Skin epidermis (tissue), 12 donors: Measurements from ENCODE around the gene TIMM22.
"Not testable (repeated sequence)": the region's sequence is repeated elsewhere in the genome, so short reads cannot be mapped to it uniquely, and the experiment has no call there.

Experiments
- H3K27ac ChIP-seq, 21 experiments: fragments of 200-600 bp; sonication (generic) in 11 of 21; one replicate each; pipeline ENCODE4 v1.5.0; 2020; ENCODE audit warnings: mild to moderate bottlenecking in 3 of 21, inconsistent platforms in 2 of 21, moderate library complexity in 2 of 21
- H3K4me3 ChIP-seq, 7 experiments: fragments of 200-600 bp; sonication (generic) in 2 of 7; one replicate each; pipeline ENCODE4 v1.5.0; 2020; ENCODE audit warnings: inconsistent platforms in 2 of 7, mild to moderate bottlenecking in 2 of 7, moderate library complexity in 1 of 7

The TIMM22 gene

DNA sequence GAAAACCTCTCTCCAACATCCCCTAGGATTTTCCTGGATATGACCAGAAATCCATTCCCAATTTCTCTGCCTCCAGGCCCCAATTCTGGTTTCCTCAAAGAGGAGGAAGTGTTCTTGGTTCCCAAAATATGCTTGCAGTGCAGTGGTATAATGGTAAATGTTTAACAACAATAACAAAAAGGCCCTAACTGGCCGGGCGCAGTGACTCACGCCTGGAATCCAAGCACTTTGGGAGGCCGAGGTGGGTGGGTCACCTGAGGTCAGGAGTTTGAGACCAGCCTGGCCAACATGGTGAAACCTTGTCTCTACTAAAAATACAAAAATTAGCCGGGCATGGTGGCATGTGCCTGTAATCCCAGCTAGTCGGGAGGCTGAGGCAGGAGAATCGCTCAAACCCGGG is 1.6 kb upstream of the TIMM22 start:
- H3K4me3 ChIP-seq, H3K27ac ChIP-seq: not testable (repeated sequence)

DNA sequence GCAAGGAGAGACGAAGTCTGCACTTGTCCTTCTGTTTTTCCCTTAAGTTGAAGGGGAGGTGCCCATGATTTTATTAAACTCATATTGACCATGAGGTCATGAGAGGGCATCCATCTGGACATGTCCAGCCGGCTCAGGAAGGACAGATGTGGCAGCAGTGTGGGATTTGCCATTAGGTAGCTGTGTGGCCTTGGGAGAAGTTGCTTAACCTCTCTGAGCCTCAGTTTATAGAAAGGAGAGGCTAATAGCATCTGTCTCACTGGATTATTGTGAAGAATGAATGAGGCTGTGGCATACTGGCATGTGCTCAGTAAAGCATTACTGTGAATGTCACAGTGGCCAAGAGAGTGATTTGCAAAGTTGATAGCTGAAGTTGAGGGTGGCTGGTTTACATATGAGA is 1.2 kb downstream of the TIMM22 start:
- H3K4me3 ChIP-seq: peak overlapping the region in 6 of 7 experiments; percentile 84 to 99 (median 96)
- peak overlapping the region in 3 of 21 experiments; percentile 90 to 96 (median 92) for H3K27ac ChIP-seq

DNA sequence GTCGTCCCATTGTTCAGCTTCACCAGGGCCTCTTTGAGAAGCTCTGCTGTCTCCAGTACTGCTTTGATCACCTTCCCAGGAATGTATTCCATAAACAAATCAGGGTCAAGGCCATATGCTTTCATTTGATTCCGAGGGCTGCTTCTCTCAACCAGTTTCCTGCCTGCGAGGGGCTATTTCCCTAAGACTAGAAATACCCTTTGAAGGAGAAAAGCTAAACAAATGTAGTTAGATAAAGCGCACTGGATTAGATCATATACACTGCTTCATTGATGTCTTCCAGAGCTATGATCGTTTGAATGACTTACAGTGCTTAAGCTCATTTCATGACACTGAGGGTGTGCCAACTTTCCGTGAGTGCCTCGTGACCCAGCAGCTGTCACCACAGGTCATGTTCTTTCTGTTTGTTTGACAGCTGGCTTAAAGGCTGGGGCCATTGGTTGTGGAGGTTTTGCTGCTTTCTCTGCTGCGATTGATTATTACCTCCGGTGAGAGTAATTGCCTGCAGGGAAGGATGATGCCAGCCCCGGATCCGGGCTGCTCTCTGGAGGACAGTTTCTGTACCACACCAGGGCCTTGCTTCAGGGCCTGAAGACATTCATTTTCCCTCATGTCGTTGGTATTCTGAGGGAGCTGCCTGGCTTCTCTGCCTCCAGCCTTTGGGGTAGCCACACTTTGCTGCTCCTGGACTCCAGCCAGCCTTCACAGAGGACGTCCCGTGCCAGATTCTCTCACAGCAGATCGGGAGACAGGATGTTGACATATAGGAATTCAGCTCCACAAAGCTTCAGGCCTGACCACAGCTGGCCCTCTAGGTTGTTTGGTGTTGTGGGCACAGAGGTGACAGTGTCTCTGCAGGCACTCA is 3.9 kb downstream of the TIMM22 start:
- H3K27ac ChIP-seq: peak overlapping the region in 3 of 21 experiments; percentile 7 to 59 (median 49)
- H3K4me3 ChIP-seq: no peak overlapping the region

DNA sequence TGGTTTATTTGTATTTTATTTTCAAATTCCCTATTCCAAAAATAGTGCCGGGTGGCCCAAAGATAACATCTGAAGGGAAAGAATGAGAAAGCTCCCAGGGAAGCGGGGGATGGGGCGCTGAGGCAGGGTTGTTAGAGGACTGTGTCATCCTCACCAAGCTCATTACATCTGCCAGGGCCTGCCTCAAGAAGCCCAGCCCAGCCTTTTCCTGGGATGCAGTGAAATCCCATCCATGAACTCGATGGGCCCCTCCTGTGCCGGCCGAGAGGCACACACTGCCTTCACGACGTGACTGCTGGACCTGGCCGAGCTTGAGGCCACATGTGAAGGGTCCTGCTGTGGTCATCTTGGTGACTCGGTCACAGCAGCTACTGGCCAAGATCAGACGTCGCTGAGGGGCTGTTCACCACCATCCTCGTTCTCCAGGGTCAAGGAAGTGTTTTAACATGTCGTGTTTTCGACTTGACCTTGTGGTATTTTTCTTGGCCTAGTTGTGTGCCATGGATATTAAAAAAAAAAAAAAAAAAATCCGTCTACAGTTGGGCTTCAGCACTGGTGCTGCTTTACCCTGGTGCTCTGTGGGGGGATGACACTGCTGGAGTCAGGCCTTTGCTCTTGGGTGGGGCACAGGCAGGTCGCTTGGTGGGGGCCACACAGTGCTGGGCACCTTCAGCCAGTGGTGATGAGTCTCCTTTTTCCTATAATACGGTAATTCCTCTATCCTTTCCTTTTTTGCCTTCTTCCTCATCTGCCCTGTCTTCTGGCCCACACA is 4.9 kb downstream of the TIMM22 start:
- Histone ChIP-seq H3K4me3 (no peak overlapping the region), H3K27ac (peak overlapping the region in 7 of 21 experiments; percentile 3 to 59 (median 50))

DNA sequence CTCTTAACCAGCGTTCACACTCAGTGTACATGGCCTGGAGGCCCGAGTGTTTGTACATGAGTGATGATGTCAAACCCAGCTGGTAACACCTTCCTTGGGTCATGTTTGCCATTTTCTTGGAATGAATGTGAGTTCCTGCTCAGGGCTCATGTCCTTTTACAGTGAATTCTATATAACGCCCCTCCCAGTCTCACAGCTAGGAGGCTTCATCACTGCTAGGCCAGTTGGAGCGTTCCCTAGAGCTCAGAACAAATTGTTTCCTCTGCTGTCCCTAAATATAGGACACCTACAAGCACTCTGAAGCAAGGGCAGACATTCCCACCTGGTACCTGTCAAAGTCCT is 5.5 kb downstream of the TIMM22 start:
- H3K4me3 ChIP-seq: no peak overlapping the region
- H3K27ac ChIP-seq: peak overlapping the region in 7 of 21 experiments; percentile 3 to 59 (median 47)

DNA sequence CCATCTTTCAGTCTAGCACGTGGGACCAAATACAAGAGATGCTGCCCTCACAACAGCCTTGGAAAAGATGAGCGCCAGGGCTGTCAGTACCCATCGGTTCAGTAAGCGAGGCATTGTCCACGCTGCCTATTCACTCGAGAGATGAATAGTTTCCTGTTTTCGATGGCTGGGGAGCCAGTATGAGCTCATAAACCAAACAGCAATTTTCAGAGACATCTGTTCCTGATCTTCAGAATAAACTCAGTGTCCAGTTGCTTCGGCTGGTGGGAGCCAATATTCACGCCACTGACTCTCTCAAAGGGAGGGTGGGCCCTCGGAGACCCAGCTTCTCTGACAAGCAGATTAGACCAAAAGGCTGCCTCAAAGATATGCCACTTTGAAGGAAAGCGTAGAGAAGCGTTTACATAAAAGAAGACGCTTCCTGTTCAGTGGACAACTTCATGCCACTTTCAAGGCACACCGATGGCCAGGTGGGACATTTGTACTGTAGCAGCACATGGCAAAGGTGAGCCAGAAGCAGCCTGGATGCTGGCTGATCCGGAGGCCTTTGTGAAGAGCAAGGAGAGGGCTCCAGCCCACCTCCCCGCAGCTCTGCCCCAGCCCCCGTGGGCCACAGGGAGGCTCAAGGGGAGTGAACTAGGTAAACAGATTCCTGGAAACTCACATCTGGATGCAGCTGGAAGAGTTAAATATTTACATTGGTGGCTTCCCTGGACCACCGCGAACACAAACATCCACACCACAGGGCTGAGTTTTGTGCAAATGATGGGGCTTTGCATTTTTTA is 6.0 kb downstream of the TIMM22 start:
- H3K4me3 ChIP-seq: no peak overlapping the region
- H3K27ac ChIP-seq: peak overlapping the region in 7 of 21 experiments; percentile 3 to 79 (median 47)

DNA sequence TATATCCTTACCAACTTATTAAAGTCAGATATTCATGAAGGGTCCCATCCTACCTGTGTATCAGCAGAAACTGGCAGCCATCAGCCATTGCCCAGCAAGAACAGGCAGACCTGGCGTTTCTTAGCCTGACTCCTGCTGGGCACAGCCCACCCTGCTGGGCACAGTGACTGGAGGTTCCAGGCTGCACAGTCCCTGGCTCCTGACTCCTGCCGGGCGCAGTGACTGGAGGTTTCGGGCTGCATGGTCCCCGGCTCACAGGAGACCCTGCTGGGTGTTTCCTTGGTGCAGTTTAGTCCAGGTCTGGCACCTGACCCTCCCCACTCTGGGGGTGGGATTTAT is 6.7 kb downstream of the TIMM22 start:
- Histone ChIP-seq H3K27ac (peak overlapping the region in 4 of 21 experiments; percentile 8 to 79 (median 55)), H3K4me3 (no peak overlapping the region)

DNA sequence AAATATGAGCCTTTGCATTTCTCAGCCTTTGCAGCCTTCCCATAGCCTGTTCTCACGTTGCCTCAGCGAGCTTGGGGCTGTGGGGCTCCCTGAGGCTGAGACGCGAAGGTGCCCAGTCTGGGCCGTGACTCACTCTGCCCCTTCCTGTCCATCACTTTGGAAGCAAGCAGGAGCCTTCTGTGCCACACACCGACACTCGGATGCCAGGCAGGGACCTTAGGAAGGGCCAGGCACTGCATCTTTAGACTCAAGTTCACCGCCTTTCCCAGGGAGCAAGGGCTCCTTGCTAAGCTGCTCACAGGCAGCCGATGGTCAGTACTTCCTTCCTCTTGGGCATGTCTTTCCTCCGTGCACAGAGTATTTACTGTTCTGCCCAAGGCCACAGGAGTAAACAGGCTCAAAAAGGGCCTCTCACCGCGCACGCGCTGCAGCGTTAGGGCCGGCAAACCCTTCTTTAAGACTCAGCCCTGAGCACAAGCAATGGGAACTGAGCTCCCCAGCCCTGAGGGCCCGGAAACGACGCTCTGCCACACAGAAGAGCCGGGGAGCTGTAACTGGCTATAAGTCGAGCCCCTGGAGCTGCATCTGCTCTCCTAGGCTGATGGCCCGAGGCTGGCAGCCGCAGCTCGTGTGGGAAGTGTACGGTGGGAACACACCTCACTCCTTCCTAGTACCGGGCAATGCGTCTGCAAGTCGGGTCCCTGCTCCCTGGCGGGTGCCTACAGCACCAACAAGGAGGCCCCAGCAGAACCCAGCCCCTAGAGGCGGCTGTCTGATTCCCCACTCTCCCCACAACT is 7.2 kb downstream of the TIMM22 start:
- Histone ChIP-seq H3K4me3 (no peak overlapping the region), H3K27ac (peak overlapping the region in 7 of 21 experiments; percentile 8 to 79 (median 23))

DNA sequence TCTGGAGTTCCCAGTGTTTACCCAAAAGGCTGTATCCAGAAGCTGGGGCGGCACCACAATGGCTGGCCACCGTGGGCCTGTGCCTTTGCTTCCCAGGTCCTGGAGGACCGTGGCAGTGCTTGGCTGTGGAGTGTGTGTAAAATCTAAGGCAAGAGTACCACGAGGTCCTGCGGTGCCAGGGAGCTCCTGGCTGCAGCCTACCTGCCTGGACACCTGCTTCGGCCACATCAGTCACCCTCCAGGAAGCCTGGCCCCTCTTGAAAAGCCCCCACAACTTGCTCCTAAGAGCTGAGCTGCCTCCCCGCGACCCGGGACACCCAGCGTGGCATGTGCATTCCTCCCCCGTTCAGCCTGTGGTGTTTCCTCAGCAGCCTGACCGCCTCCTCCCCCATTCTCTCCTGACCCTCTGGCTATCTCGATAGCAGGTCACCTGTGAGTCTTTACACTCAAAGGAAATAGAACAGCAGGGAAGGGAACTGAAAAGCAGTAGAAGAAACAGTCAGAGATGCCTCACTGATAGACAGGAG is 7.9 kb downstream of the TIMM22 start:
- Histone ChIP-seq H3K4me3 (no peak overlapping the region), H3K27ac (peak overlapping the region in 7 of 21 experiments; percentile 8 to 79 (median 22))

DNA sequence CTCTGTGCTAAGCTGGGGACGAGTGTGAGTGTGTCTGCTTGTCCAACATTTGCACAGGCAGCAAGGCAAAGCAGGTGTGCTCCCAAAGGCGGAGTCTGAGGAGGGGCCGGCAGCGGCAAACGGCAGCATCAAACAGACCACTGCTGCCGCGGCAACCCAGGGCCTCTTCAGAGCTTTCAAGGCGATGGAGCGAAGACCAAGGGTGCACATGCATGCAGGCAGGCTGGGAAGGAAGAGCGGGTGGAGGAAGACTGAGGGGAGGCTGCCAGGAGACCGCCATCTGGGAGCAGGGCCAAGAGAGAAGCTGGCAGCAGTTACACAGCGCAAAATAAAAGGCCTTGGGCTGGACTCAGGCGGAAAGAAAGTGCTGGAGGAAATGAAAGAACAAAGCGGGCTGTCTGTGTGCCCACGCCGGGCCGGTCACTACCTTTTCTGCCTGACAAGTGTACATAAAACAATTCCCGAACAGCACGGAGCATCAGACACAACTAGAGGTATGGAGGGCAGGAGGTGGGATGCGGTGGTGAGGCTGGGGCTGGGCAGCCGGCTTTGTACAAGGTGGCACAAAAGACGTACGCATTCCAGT is 8.5 kb downstream of the TIMM22 start:
- peak overlapping the region in 12 of 21 experiments; percentile 9 to 79 (median 43) for H3K27ac ChIP-seq
- H3K4me3 ChIP-seq: no peak overlapping the region

DNA sequence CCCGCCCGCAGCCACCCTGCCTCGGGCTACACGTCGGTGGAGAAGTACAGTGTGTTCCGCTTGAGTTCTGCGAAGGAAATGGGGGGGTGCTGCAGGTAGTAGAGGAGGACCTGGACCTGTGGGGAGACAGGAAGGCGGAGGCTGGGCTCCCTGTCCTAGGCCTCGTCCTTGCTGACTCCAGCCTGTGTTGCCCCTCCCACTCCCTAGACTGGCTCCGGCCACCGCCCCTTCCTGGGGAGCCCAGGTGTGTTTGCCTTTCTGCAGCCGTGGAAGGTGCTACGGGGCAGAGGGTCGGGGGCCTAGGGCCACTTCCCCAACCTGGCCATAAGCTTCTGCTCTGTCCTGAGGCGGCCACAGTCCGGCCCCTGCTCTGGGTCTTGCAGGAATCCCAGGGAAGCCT is 9.1 kb downstream of the TIMM22 start:
- H3K4me3 ChIP-seq: no peak overlapping the region
- H3K27ac ChIP-seq: peak overlapping the region in 13 of 21 experiments; percentile 9 to 79 (median 44)

DNA sequence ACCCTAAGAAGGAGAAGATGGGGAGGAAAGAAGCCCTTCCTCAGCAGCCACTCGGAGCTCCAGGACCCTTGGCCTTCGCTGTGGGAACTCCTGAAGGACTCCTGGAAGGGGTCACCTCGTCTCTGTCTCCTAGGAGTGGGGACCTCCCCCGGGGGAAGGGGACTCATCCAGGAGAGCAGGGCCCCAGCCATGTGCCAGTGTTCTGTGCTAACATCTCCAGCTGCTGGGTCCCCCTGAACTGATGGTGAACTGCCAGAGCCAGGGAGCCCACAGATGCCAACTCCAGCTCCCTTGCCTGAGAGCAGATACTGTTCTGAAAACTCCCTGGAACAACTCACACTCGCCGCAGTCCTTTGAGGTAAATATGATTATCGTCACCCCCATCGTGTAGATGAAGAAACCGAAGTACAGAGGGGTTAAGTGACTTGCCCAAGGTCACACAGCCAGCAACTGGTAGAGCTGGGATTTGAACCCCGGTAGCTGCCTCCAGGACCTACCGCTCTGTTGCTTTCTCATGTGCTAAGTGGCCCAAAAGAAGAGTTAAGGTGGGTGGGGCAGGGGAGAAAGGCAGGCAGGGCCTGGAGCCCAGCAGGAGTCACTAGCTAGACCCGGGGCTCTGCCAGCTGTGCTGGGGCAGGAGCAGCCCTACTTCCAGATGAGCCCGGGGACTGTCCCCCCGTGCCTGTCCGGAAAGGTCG is 10.5 kb downstream of the TIMM22 start:
- no peak overlapping the region for H3K4me3 ChIP-seq
- H3K27ac ChIP-seq: peak overlapping the region in 13 of 21 experiments; percentile 3 to 74 (median 57)

DNA sequence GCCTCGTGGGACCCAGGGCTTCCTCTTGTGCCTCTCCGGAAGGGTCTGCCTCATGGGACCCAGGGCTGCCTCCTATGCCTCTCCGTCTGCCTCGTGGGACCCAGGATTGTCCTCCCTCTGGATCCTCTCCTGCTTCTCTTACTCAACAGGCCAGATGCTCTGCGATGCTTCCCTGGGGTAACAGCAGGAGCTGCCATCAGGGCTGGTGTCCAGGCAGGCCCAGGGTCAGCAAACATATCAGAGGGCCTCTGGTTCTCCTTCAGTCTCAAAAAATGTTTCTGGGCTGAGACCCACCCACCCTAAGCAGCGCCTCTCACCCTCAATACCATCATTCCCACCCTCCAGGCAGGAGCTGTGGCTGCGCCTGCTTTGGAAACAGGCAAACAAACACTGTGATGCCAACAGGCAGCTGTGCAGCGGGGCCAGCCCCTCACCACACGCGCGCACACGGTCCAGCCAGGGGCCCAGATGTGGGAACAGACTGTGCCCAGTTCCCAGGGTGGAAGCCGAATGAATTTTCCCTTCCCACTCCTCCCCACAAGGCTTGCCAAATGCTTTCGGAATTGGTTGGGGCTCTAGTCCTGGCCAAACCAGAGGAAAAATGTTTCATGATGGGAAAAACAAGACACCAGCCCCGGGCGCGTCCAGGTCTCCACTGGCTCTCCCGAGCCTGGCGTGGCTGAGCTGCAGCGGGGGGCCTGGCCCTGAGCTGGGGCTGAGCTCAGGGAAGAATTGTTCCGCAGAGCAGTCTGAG is 11.3 kb downstream of the TIMM22 start:
- H3K27ac ChIP-seq: peak overlapping the region in 13 of 21 experiments; percentile 3 to 74 (median 57)
- H3K4me3 ChIP-seq: no peak overlapping the region

DNA sequence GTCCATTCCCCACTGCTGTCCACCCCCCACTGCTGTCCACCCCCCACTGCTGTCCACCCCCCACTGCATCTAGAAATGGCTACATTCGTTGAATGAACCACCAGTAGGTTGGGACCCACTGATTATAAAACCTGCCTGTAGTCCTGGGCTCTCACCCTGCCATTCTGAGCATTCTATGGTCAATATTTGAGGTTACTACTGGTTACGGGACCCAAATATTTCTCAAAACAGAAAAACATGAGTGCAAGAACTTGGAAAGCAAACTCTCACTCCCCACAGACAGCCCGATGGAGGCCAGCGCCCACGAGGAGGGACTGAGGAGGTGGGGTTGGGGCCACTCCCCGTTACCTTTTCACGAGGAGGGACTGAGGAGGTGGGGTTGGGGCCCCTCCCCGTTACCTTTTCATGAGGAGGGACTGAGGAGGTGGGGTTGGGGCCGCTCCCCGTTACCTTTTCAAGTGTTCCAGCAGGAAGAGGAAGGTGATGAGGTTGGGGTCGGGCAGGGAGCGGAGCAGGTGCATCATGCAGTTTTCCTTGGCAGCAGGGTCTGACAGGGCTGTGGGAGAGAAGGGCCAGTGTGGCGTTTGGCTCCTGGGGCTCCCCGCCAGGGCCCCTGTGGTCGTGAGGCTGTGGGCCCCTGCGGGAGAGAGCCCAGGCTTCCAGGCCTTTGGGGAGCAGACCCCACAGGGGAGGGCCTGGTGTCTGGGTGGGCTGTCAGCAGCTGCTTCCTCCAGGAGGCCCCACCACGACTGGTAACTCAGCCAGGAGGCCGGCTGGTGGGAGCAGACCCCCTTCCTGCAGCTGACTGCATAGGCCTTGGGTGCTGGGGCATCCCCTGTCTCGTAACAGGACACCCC is 12.5 kb downstream of the TIMM22 start:
- H3K27ac ChIP-seq: peak overlapping the region in 6 of 21 experiments; percentile 16 to 68 (median 24)

DNA sequence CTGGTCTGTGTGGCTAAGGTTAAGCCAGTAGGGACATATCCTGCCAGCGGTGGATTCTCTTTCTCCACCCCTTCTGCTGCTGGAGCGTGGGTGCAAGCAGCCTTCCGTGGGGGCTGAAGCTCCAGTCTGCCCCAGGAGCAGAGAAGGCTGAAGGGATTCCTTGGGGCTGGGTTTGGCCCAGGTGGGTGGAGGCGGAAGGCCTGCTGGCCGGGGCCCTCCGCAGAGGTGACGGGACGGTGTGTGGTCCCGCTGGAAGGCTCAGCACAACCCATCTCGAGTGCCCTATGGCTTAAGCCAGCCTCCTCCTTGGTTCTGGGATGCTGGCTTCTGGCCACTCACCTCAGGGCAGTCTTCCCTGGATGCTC is 13.1 kb downstream of the TIMM22 start:
- Histone ChIP-seq H3K27ac (peak overlapping the region in 6 of 21 experiments; percentile 6 to 65 (median 21)), H3K4me3 (no peak overlapping the region)

More for the DNA sequence above, 12.5 kb downstream of the TIMM22 start:
- no peak overlapping the region for H3K4me3 ChIP-seq

DNA sequence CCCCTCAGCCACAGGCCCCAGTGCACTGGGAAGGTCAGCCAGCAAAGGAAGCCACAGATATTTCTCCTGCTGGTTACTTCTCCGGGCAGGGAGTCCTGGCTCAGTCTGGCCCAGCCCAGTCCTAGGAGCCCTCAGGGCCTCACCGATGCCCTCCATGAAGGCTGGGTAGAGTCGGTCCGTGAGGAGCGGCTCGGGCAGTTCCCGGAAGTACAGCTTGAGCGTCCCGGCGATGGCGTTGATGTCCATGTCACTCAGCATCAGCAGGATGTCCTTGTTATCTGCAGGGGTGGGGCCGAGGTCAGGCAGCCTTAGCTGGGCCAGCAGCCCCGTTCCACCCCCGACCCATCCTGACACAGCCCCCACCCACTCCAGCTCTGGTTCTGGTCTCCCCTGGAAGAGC is 13.7 kb downstream of the TIMM22 start:
- Histone ChIP-seq H3K4me3 (no peak overlapping the region), H3K27ac (peak overlapping the region in 3 of 21 experiments; percentile 6 to 65 (median 21))
